AG08395 (cell line): Measurements from ENCODE around the gene CLEC1A.
"Not testable (repeated sequence)": the region's sequence is repeated elsewhere in the genome, so short reads cannot be mapped to it uniquely, and the experiment has no call there.

Experiments used
- DNase-seq: peaks from one replicate; pipeline ENCODE4 v3.0.0; 2012; ENCODE audit warnings: mixed read lengths, low spot score

Gene CLEC1A

GRCh38 chr12:10042167-10042566 is 56.6 kb downstream of the CLEC1A start:
- no peak for DNase-seq

GRCh38 chr12:10033783-10034545 is 64.8 kb downstream of the CLEC1A start:
- DNase-seq = peak; percentile 22

GRCh38 chr12:10031771-10032175 is 67.0 kb downstream of the CLEC1A start:
- DNase-seq = peak; percentile 83

GRCh38 chr12:10031321-10031720 is 67.5 kb downstream of the CLEC1A start:
- no peak for DNase-seq

GRCh38 chr12:10030446-10030845 is 68.3 kb downstream of the CLEC1A start, which contains the start of gene CLEC9A:
Gene CLEC9A, plus strand, starts transcription at chr12:10030682. Its CDS starts 22,006 bp downstream, at chr12:10052688.
- no peak for DNase-seq

- peak; percentile 56 for DNase-seq
Measured at GRCh38 chr12:10027721-10028120, 71.1 kb downstream of the CLEC1A start.

GRCh38 chr12:10027311-10027710 is 71.5 kb downstream of the CLEC1A start:
- DNase-seq = peak; percentile 27

GRCh38 chr12:10026666-10027065 is 72.1 kb downstream of the CLEC1A start:
- not testable (repeated sequence) for DNase-seq

GRCh38 chr12:10025236-10025635 is 73.5 kb downstream of the CLEC1A start:
- DNase-seq = no peak

GRCh38 chr12:10021342-10021741 is 77.4 kb downstream of the CLEC1A start:
- DNase-seq = no peak
